Body of pancreas (tissue), 4 donors: ENCODE results near the gene CTIF.

Experiments
- POLR2A ChIP-seq, 3 donors: fragments of 450-650 bp; IDR thresholded peaks; one replicate each; pipeline ENCODE4 v1.6.1; 2016; ENCODE audit warnings: antibody characterized with exemption in 3 of 3, mild to moderate bottlenecking in 2 of 3
- TF ChIP-seq, protein P1 (sequence below), 7 experiments: fragments of 450-650 bp in 4 of 7; fragments of 200-600 bp in 3 of 7; sonication (generic) in 3 of 7; IDR thresholded peaks; one replicate each; pipeline ENCODE4 v1.5.1; 2016 to 2019; ENCODE audit warnings: antibody characterized with exemption in 7 of 7

DNA sequence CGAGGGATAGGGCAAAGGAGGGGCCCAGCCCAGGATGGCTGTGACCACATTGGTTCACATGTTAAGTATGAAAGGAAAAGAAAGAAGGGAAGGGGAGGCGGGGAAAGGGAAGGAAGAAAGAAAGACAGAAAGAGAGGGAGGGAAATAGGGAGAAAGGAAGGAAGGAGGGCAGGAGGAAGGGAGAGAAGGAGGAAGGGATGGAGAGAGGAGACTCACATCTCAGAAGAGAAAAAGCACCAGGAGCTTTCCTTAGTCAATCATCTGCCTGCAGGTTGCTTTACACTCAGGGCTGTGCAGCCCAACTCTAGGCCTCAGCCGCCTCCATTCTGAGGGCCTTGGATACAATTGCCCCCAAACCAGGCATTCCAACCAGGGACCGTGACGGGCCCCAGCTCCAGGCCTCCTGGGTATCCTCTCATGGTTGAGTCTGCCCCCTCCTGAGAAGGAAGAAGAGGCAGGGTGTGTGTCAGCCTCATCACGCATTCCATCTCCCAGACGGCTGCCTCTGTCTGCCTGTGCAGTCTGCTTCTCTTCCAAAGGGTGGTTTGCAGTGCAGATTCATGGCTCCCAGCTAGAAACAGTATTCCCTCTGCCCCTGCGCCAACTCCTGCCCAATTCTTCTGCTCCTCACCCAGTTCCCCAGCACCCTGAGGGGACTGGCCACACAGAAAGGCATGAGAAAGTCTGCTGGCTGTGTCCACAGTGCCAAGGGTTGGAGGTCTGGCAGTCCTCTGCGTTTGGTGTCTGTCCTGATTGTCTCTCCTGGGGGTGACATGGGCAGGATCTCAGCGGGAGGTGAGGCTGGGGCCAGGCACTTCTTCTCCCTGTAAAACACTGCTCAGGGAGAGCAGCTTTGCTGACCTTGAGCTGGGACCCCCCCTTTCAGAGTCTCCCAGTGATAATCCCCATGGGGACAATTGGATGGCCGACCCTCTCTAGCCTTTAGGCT, 248.6 kb downstream of the CTIF start:
- TF ChIP-seq, protein P1, sequence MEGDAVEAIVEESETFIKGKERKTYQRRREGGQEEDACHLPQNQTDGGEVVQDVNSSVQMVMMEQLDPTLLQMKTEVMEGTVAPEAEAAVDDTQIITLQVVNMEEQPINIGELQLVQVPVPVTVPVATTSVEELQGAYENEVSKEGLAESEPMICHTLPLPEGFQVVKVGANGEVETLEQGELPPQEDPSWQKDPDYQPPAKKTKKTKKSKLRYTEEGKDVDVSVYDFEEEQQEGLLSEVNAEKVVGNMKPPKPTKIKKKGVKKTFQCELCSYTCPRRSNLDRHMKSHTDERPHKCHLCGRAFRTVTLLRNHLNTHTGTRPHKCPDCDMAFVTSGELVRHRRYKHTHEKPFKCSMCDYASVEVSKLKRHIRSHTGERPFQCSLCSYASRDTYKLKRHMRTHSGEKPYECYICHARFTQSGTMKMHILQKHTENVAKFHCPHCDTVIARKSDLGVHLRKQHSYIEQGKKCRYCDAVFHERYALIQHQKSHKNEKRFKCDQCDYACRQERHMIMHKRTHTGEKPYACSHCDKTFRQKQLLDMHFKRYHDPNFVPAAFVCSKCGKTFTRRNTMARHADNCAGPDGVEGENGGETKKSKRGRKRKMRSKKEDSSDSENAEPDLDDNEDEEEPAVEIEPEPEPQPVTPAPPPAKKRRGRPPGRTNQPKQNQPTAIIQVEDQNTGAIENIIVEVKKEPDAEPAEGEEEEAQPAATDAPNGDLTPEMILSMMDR (IDR thresholded peaks at IDR 0.05): no peak
- TF ChIP-seq POLR2A (IDR thresholded peaks at IDR 0.05): no peak
